GM23338 (cell line): ENCODE data around the gene GLB1L3.

Experiments used
- CTCF ChIP-seq, 2 experiments: fragments of 200-600 bp in 1 of 2; sonication (generic) in 1 of 2; conservative IDR thresholded peaks; 2 replicates each; pipeline versions ENCODE4 v1.5.1 to v1.6.1; 2016 to 2017; ENCODE audit warnings: antibody characterized with exemption in 2 of 2, low read depth in 2 of 2, mild to moderate bottlenecking in 2 of 2, moderate library complexity in 1 of 2
- EZH2 ChIP-seq: fragments of 200-600 bp; sonication (generic); IDR thresholded peaks from one replicate; pipeline ENCODE4 v1.8.0; 2017; ENCODE audit warnings: antibody characterized with exemption, mild to moderate bottlenecking, low read depth; ENCODE audit not compliant: unreplicated experiment
- EZH2phosphoT487 ChIP-seq: fragments of 200-600 bp; sonication (generic); IDR thresholded peaks from one replicate; pipeline ENCODE4 v1.8.1; 2018; ENCODE audit warnings: antibody characterized with exemption; ENCODE audit not compliant: unreplicated experiment
- POLR2AphosphoS5 ChIP-seq: IDR thresholded peaks from 2 replicates; pipeline ENCODE4 v1.6.1; 2016; ENCODE audit warnings: antibody characterized with exemption, low read depth
- ZNF331 ChIP-seq: fragments of 250-450 bp; sonication (Bioruptor Pico); IDR thresholded peaks from 2 replicates; pipeline ENCODE4 v1.5.0; 2020; ENCODE audit warnings: low read depth, mild to moderate bottlenecking, moderate library complexity

DNA sequence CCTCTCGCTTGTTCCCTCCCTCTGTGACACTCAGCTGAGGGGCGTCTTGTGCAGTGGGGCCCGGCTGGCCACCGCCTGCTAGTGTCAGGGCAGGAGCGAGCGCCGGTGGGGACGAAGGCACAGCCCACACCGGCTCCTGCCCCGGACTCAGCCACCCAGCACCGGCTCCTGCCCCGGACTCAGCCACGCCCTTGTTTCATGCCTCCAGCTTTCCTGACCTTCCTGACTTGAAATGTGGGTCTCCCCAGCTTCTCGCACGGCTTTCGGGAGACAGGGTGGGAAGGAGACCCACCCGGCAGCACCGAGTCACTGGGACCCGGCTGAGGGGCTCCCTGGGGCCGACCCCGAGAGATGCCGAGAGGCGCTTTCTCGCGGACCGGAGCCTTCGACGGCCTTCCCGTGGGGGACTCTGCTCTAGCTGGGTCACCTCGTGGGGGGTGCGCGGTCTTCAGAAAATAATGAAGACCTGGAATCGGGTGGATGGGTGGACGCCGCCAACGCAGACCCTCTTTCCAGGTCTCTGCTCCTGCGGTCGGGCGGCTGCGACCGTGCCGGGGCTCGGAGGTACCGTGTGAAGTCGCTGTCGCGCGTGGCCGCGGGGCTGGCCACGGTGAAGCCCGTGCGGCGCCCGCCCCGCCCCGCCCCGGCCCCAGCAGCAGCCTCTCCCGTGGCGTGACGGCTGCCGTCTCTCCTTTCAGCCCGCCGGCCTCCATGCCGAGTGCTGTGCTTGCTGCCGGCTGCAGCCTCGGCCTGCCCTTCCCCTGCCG is 65.8 kb downstream of the GLB1L3 start:
- TF ChIP-seq POLR2AphosphoS5: no peak
- TF ChIP-seq CTCF (conservative IDR thresholded peaks at IDR 0.05; ENCODE audit: low read depth in 2 of 2): no peak
- no peak for TF ChIP-seq EZH2phosphoT487
- no peak for TF ChIP-seq ZNF331
- TF ChIP-seq EZH2: no peak
